Coronary artery (tissue), 2 donors: Measurements from ENCODE around the gene AXL.
"Not testable (repeated sequence)": the region's sequence is repeated elsewhere in the genome, so short reads cannot be mapped to it uniquely, and the experiment has no call there.

ENCODE experiments used
- DNase-seq: peaks from one replicate; pipeline ENCODE4 v3.0.0-alpha.2; 2017; ENCODE audit warnings: low spot score
- H3K27ac ChIP-seq, 2 donors: fragments of 200-600 bp; sonication (generic); one replicate each; pipeline ENCODE4 v1.5.1; 2016 to 2019
- H3K4me3 ChIP-seq: fragments of 200-600 bp; sonication (generic); 2 replicates; pipeline ENCODE4 v1.5.1; 2016; ENCODE audit warnings: mild to moderate bottlenecking, moderate library complexity
- TF ChIP-seq, protein P1 (sequence below): fragments of 200-600 bp; sonication (generic); IDR thresholded peaks from one replicate; pipeline ENCODE4 v1.5.1; 2019; ENCODE audit warnings: antibody characterized with exemption

The AXL gene

DNA sequence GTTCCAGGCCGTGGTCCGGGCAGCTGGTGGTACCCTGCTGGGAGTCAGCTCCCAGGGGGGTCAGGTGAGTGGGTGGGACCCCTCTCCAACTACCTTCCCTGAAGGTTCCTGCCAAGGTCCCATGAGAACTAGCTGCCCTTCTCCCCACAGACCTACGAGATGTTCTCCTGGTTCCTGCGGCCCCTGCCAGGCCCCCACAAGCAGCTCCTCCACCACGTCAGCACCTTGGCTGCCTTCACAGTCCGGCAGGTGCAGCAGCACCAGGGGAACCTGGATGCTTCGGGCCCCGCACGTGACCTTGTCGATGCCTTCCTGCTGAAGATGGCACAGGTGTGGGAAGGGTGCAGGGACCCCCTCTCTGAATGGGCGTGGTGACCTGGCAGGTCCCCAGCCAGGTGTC is 20.5 kb upstream of the AXL start:
- no peak for DNase-seq
- Histone ChIP-seq H3K4me3 (no peak overlapping the region), H3K27ac (no peak overlapping the region)
- TF ChIP-seq, protein P1, sequence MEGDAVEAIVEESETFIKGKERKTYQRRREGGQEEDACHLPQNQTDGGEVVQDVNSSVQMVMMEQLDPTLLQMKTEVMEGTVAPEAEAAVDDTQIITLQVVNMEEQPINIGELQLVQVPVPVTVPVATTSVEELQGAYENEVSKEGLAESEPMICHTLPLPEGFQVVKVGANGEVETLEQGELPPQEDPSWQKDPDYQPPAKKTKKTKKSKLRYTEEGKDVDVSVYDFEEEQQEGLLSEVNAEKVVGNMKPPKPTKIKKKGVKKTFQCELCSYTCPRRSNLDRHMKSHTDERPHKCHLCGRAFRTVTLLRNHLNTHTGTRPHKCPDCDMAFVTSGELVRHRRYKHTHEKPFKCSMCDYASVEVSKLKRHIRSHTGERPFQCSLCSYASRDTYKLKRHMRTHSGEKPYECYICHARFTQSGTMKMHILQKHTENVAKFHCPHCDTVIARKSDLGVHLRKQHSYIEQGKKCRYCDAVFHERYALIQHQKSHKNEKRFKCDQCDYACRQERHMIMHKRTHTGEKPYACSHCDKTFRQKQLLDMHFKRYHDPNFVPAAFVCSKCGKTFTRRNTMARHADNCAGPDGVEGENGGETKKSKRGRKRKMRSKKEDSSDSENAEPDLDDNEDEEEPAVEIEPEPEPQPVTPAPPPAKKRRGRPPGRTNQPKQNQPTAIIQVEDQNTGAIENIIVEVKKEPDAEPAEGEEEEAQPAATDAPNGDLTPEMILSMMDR = no peak

DNA sequence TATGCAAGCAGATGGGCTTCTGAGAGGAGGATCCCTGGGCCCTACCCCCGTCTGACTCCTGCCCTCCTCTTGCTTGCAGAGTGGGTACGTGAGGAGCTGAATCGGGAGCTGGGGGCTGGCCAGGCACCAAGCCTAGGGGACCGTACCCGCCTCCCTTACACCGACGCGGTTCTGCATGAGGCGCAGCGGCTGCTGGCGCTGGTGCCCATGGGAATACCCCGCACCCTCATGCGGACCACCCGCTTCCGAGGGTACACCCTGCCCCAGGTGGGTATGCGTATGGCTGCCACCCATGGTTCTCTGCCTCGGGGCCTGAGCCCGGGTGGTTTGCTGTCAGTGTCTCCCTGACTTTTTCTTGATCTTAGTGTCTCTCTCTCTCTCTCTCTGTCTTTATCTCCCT is 15.7 kb upstream of the AXL start:
- H3K4me3 ChIP-seq = no peak overlapping the region
- TF ChIP-seq, protein P1 = no peak
- no peak for DNase-seq
- H3K27ac ChIP-seq = no peak overlapping the region

DNA sequence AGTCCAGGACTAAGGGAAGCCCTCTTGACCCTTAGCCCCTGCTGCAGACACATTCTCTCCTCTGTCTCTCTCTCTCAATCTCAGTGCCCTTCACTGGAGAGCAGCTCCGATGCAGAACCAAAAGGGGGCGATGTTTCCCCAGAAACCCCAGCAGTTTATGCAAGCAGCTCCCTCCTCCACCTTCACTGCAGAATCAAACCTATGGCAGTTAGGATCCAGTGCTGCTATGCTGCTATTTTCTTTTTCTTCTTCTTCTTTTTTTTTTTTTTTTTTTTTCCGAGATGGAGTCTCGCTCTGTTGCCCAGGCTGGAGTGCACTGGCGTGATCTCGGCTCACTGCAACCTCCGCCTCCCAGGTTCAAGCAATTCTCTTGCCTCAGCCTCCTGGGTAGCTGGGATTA is 14.7 kb upstream of the AXL start:
- DNase-seq = peak; percentile 83
- TF ChIP-seq, protein P1 = peak; percentile 81
- H3K27ac ChIP-seq, H3K4me3 ChIP-seq: not testable (repeated sequence)

DNA sequence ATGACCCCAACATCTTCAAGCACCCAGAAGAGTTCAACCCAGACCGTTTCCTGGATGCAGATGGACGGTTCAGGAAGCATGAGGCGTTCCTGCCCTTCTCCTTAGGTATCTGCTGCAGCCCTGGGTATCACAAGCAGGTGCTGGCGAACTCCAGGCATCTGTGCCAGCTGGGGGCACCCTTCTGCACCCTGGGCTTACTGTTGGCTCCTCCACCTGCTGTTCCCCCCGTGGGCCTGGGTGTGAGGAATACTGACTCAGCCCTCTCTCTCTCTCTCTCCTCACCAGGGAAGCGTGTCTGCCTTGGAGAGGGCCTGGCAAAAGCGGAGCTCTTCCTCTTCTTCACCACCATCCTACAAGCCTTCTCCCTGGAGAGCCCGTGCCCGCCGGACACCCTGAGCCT is 13.0 kb upstream of the AXL start:
- no peak for DNase-seq
- no peak overlapping the region for H3K4me3 ChIP-seq
- TF ChIP-seq, protein P1 = no peak
- peak overlapping the region; percentile 77 to 88 for H3K27ac ChIP-seq

DNA sequence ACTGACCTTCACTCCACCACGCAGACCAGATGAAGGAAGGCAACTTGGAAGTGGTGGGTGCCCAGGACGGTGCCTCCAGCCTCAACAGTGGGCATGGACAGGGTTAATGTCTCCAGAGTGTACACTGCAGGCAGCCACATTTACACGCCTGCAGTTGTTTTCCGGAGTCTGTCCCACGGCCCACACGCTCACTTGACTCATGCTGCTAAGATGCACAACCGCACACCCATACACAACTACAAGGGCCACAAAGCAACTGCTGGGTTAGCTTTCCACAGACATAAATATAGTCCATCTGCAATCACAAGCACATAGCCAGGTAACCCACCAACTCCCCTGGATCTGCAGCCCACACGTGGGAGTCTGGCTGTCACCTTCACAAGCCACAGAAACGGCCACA is 12.6 kb upstream of the AXL start:
- DNase-seq = no peak
- Histone ChIP-seq H3K27ac (peak overlapping the region; percentile 77 to 88), H3K4me3 (no peak overlapping the region)
- TF ChIP-seq, protein P1 = no peak

DNA sequence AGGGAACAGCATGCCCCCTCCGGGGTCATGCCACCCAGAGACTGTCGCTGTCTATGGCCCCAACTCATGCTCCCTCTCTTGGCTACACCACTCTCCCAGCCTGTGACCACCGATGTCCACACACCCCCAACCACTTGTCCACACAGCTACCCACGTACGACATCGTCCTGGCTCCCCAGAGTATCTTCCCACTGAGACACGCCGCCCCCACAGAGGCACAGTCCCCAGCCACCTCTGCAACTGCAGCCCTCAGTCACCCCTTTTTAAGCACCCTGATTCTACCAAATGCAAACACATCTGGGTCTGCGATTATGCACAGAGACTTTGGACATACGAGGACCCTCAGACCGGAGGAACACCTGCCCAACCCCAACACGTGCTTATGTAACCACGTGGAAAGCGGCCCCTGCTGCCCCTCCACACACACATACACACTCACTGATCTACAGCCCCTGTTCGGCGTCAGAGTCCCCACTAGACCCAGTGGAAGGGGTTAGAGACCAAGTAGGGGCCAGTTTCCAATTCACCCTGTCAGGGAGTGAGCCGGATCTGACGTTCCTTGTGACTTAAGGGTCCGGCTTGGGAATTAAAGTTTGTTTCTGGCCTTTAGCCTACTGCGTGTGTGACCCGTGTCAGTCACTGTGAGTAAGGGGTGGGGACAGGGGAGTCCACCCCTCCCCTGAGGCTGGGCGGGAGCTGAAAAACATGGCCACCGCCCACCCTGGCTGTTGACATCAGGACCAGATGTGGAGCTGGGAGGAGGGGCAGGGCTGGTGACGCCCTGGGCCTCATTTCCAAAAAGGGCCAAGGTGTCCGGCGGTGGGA is 11.9 kb upstream of the AXL start:
- peak; percentile 90 for DNase-seq
- Histone ChIP-seq H3K4me3 (peak overlapping the region; percentile 47), H3K27ac (peak overlapping the region; percentile 77 to 88)
- TF ChIP-seq, protein P1 = no peak

DNA sequence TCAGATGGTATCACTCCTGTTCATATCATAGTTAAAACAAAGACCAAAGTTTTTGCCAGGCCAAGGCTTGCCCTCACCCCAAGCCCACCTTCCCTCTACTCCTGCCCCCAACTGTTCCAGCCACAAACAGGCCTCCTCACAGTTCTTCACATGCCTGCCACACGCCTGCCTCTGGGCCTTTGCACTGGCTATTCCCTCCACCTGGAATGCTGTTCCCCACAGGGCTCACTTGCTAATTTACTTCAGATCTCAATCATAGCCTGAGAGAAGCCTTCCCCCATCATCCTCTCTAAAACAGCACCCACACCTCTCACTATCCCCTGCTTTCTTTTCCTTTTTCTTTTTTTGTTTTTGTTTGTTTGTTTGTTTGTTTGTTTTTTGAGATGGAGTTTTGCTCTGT is 4.9 kb upstream of the AXL start:
- Histone ChIP-seq H3K27ac (no peak overlapping the region), H3K4me3 (no peak overlapping the region)
- DNase-seq = no peak
- TF ChIP-seq, protein P1 = no peak
